IMR-90 (cell line): ENCODE measurements around the gene CFAP299. TPM values are rescaled to one million over a fixed set of nuclear protein-coding genes. Genes with fewer than 3 reads are reported as not detected.

Experiments used
- ATAC-seq: fragments of 200-7000 bp; cut with Tn5 transposase; 2 replicates; pipeline ENCODE4 v1.9.1; 2020; ENCODE audit warnings: low read depth, mild to moderate bottlenecking, moderate library complexity
- BruUV-seq: library from RNA; stranded (reverse); fragments of 400-500 nt; replicated peaks from 2 replicates; lab custom pipeline; 2021; lab: Mats Ljungman, UMichigan
- CTCF ChIA-PET: fragments of 300-600 bp; formaldehyde crosslinking; extraction: SDS; loops from one replicate; lab custom pipeline; 2021; ENCODE audit warnings: antibody characterized with exemption; lab: Yijun Ruan, JAX
- POLR2A ChIA-PET: fragments of 300-600 bp; sonication (Branson Sonifier 250); formaldehyde crosslinking; loops from one replicate; lab custom pipeline; 2022; ENCODE audit warnings: antibody characterized with exemption; ENCODE audit not compliant: unreplicated experiment; lab: Charles Lee
- DNase-seq: peaks from one replicate; pipeline ENCODE4 v3.0.0; 2013
- H2AFZ ChIP-seq: replicated peaks from 2 replicates; pipeline ENCODE3; 2013; ENCODE audit warnings: low read length, mild to moderate bottlenecking; ENCODE audit not compliant: poor library complexity
- H2AK5ac ChIP-seq: 2 replicates; pipeline ENCODE4 v1.6.1; 2013; ENCODE audit warnings: low read depth, low read length, inconsistent platforms
- H2AK9ac ChIP-seq: replicated peaks from 2 replicates; pipeline ENCODE3; 2013; ENCODE audit warnings: mild to moderate bottlenecking, low read depth, low read length, moderate library complexity; ENCODE audit not compliant: poor library complexity
- H2BK120ac ChIP-seq: 2 replicates; pipeline ENCODE4 v1.6.1; 2013; ENCODE audit warnings: low read depth, low read length, inconsistent platforms
- H2BK15ac ChIP-seq: 3 replicates; pipeline ENCODE4 v1.6.1; 2013; ENCODE audit warnings: low read depth, low read length, inconsistent platforms
- H2BK20ac ChIP-seq: 2 replicates; pipeline ENCODE4 v1.6.1; 2013; ENCODE audit warnings: low read depth, mild to moderate bottlenecking, inconsistent platforms, low read length, moderate library complexity
- H2BK5ac ChIP-seq: 2 replicates; pipeline ENCODE4 v1.6.1; 2013; ENCODE audit warnings: mild to moderate bottlenecking, low read depth, low read length, inconsistent platforms; ENCODE audit not compliant: poor library complexity, severe bottlenecking
- H3K14ac ChIP-seq: replicated peaks from 2 replicates; pipeline ENCODE4 v1.6.1; 2013; ENCODE audit warnings: low read depth, low read length, inconsistent platforms
- H3K18ac ChIP-seq: 2 replicates; pipeline ENCODE4 v1.6.1; 2013; ENCODE audit warnings: low read depth, low read length, control low read depth
- H3K23ac ChIP-seq: 2 replicates; pipeline ENCODE4 v1.6.1; 2013; ENCODE audit warnings: low read depth, low read length, inconsistent platforms
- H3K27ac ChIP-seq: 2 replicates; pipeline ENCODE4 v1.5.1; 2013; ENCODE audit warnings: mild to moderate bottlenecking, control low read depth, low read length; ENCODE audit not compliant: insufficient read depth
- H3K27me3 ChIP-seq: 2 replicates; pipeline ENCODE4 v1.6.1; 2013; ENCODE audit warnings: low read length; ENCODE audit not compliant: control insufficient read depth, insufficient read depth
- H3K36me3 ChIP-seq: 2 replicates; pipeline ENCODE4 v1.6.1; 2013; ENCODE audit warnings: low read length, mixed read lengths; ENCODE audit not compliant: control insufficient read depth, insufficient read depth
- H3K4ac ChIP-seq: 2 replicates; pipeline ENCODE4 v1.6.1; 2013; ENCODE audit warnings: low read depth, low read length, inconsistent platforms
- H3K4me1 ChIP-seq: 2 replicates; pipeline ENCODE4 v1.6.1; 2013; ENCODE audit warnings: low read length, mixed read lengths; ENCODE audit not compliant: control insufficient read depth, insufficient read depth
- H3K4me2 ChIP-seq: 2 replicates; pipeline ENCODE4 v1.6.1; 2013; ENCODE audit warnings: low read depth, mild to moderate bottlenecking, control low read depth, low read length, moderate library complexity
- H3K4me3 ChIP-seq: 2 replicates; pipeline ENCODE4 v1.5.1; 2013; ENCODE audit warnings: low read depth, mild to moderate bottlenecking, control low read depth, low read length, moderate library complexity; ENCODE audit not compliant: insufficient read depth
- H3K56ac ChIP-seq: 2 replicates; pipeline ENCODE4 v1.6.1; 2013; ENCODE audit warnings: low read length, inconsistent platforms; ENCODE audit not compliant: insufficient read depth; ENCODE audit errors: extremely low read depth
- H3K79me1 ChIP-seq, 2 experiments: 2 replicates each; pipeline ENCODE4 v1.6.1; 2013; ENCODE audit warnings: low read length in 2 of 2, inconsistent platforms in 1 of 2, low read depth in 1 of 2
- H3K9ac ChIP-seq: 2 replicates; pipeline ENCODE4 v1.6.1; 2013; ENCODE audit warnings: low read depth, low read length, control low read depth
- H3K9me1 ChIP-seq: 2 replicates; pipeline ENCODE4 v1.6.1; 2013; ENCODE audit warnings: low read length, inconsistent platforms; ENCODE audit not compliant: insufficient read depth
- H3K9me3 ChIP-seq: 2 replicates; pipeline ENCODE4 v1.6.1; 2013; ENCODE audit warnings: low read length; ENCODE audit not compliant: control insufficient read depth, insufficient read depth
- H4K20me1 ChIP-seq: 2 replicates; pipeline ENCODE4 v1.6.1; 2013; ENCODE audit warnings: low read length, inconsistent platforms; ENCODE audit not compliant: insufficient read depth
- H4K5ac ChIP-seq: 2 replicates; pipeline ENCODE4 v1.6.1; 2013; ENCODE audit warnings: mild to moderate bottlenecking, low read depth, low read length, control low read depth
- H4K8ac ChIP-seq, 2 experiments: 2 replicates each; pipeline ENCODE4 v1.6.1; 2013; ENCODE audit warnings: low read depth in 2 of 2, low read length in 2 of 2, control low read depth in 1 of 2, inconsistent platforms in 1 of 2
- H4K91ac ChIP-seq: 2 replicates; pipeline ENCODE4 v1.6.1; 2013; ENCODE audit warnings: low read depth, low read length, inconsistent platforms; ENCODE audit not compliant: insufficient read depth
- CEBPB ChIP-seq: IDR thresholded peaks from 2 replicates; pipeline ENCODE4 v1.6.1; 2012; ENCODE audit warnings: low read depth, low read length, improper control_type of control experiment
- CHD1 ChIP-seq: IDR thresholded peaks from 2 replicates; pipeline ENCODE4 v1.6.1; 2012; ENCODE audit warnings: low read depth, low read length, improper control_type of control experiment
- MAZ ChIP-seq: IDR thresholded peaks from 2 replicates; pipeline ENCODE4 v1.6.1; 2012; ENCODE audit warnings: low read depth, mild to moderate bottlenecking, low read length, improper control_type of control experiment, moderate library complexity, borderline replicate concordance
- MXI1 ChIP-seq: IDR thresholded peaks from 2 replicates; pipeline ENCODE4 v1.6.1; 2012; ENCODE audit warnings: low read depth, mild to moderate bottlenecking, low read length, moderate library complexity, borderline replicate concordance
- RAD21 ChIP-seq: IDR thresholded peaks from 2 replicates; pipeline ENCODE4 v1.6.1; 2012; ENCODE audit warnings: low read length, improper control_type of control experiment
- RCOR1 ChIP-seq: IDR thresholded peaks from 2 replicates; pipeline ENCODE4 v1.6.1; 2012; ENCODE audit warnings: mild to moderate bottlenecking, low read length, improper control_type of control experiment; ENCODE audit not compliant: insufficient replicate concordance
- SMC3 ChIP-seq: fragments of 150-350 bp; IDR thresholded peaks from 2 replicates; pipeline ENCODE4 v1.6.1; 2016; ENCODE audit warnings: low read depth, mild to moderate bottlenecking, antibody characterized with exemption, low read length, moderate library complexity
- WGBS, 2 experiments: methylation state at CpG; one replicate each; pipeline versions ENCODE4 v1.1.5 to v1.1.7; 2013; ENCODE audit warnings: missing lambda C conversion rate in 2 of 2; ENCODE audit not compliant: insufficient read length in 1 of 2; ENCODE audit errors: extremely low coverage in 2 of 2; 5-methylcytosine and 5-hydroxymethylcytosine counted together
- dilution Hi-C: fragments of 300-500 bp; cut with HindIII; formaldehyde crosslinking; loops from one replicate; pipeline ENCODE4 v1.14.3; 2018; ENCODE audit warnings: low sequenced_read_pairs; ENCODE audit not compliant: unreplicated experiment
- in situ Hi-C: fragments of 300-500 bp; cut with MboI; formaldehyde crosslinking; loops from 3 replicates; pipeline ENCODE4 v1.14.3; 2019; ENCODE audit warnings: low sequenced_read_pairs, inconsistent platforms, mixed read lengths
- intact Hi-C: fragments of 100-400 bp; cut with micrococcal nuclease; formaldehyde crosslinking; loops from 2 replicates; pipeline ENCODE4 v1.10.0; 2022
- polyA plus RNA-seq, 3 experiments: library from polyadenylated mRNA; depleted of rRNA; stranded (reverse); fragments of >200 nt; gene quantifications; 2 replicates each; pipeline ENCODE4 v1.2.3, GENCODE V29; 2012; ENCODE audit warnings: low replicate concordance in 1 of 3
- total RNA-seq: library from RNA; depleted of rRNA; stranded (reverse); fragments of >200 nt; gene quantifications from 2 replicates; pipeline ENCODE4 v1.2.3, GENCODE V29; 2012
- TF ChIP-seq, protein P1 (sequence below): conservative IDR thresholded peaks from 2 replicates; pipeline ENCODE4 v1.5.1; 2012; ENCODE audit warnings: mild to moderate bottlenecking, low read depth, low read length, improper control_type of control experiment
- TF ChIP-seq, protein P2 (sequence below): fragments of 150-350 bp; IDR thresholded peaks from 2 replicates; pipeline ENCODE4 v1.6.1; 2016; ENCODE audit warnings: low read depth, mild to moderate bottlenecking, low read length, moderate library complexity, borderline replicate concordance
- TF ChIP-seq, protein P3 (sequence below): fragments of 150-350 bp; IDR thresholded peaks from 2 replicates; pipeline ENCODE4 v1.6.1; 2017; ENCODE audit warnings: mild to moderate bottlenecking, antibody characterized with exemption, low read length, low read depth

CFAP299 gene
- total and polyA plus RNA-seq, 2 of the 4 experiments (the other 2 are of a cell fraction) = 1.0 to 1.1 TPM

DNA sequence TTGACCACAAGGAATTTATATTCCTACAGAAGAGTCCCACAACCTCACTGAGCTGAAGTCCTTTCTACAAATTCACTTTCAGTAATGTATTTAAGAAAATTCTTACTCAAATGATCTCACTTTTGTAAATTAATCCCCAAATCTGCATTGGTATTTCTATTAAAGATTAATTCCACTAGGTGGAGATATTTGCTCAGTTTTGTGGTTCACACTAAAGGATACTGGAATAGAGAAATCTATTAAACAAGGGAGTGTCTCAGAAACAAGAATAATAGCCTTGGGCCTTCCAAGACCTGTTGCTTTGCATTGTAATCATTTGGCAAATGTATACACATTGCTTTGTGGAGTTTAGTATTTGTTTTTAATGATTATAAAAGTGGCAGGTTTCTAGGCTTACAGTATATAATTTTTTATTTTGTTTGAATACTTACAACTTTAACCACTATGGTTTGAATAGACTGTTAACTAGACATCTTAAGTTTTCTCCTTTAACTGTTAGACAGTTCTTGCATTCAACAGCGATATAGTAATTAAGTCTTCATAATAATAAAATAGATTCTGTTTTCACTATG lies 25.9 kb downstream of the CFAP299 start (continued):
- no peak for TF ChIP-seq MXI1

DNA sequence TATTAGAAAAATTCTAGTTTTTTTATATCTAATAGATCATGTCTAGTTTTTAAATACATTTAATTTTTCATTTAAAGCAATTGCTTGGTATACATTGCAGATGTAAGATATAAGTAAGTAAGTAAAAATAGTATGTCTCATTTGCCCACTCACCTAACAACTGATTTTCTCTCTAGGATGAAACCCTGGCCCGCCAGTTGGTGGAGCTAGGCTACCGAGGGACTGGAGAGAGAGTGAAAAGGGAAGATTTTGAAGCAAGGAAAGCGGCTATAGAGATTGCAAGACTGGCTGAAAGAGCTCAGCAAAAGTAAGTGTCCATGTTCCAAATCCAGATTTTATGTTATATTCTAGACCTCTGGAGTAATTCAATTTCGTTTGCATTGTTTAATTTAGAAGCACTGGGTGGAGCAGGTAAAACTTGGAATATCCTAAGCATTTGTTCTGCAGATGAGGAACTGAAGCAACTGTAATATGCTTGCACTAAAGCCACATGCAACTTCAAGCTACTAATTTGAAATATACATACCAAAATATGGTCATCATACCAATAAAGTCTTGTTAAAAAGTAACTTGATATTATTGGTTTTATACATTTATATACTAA lies 27.1 kb downstream of the CFAP299 start:
- H3K4me2 ChIP-seq = no peak overlapping the region
- no peak overlapping the region for H3K9ac ChIP-seq
- H4K8ac ChIP-seq = no peak overlapping the region
- H3K9me3 ChIP-seq = no peaks in the 10 kb centered on the region
- ChIA-PET CTCF (interaction anchor here (0.6 to 2.2 kb wide), 15 partner anchors 263 to 1034 kb away, joined by 3 to 25 read pairs (median 4); partner anchors contain the start of gene BMP3), POLR2A (no interaction called here)
- no peak overlapping the region for H3K14ac ChIP-seq
- no peak overlapping the region for H2BK20ac ChIP-seq
- H3K23ac ChIP-seq = no peak overlapping the region
- H4K20me1 ChIP-seq = no peaks in the 10 kb centered on the region
- H2AK5ac ChIP-seq = no peak overlapping the region
- ATAC-seq = peak; percentile 72
- no peaks in the 10 kb centered on the region for H3K79me1 ChIP-seq
- no peak overlapping the region for H3K27ac ChIP-seq
- H2AK9ac ChIP-seq = no peak overlapping the region
- no peaks in the 10 kb centered on the region for H3K36me3 ChIP-seq
- H3K9me1 ChIP-seq = no peaks in the 10 kb centered on the region
- no CpG with 5 or more reads among the region's 4 CpGs for WGBS, 2 experiments
- DNase-seq = peak; percentile 51
- no peak overlapping the region for H3K56ac ChIP-seq
- H3K27me3 ChIP-seq = no peaks in the 10 kb centered on the region
- H3K18ac ChIP-seq = no peak overlapping the region
- H4K5ac ChIP-seq = no peak overlapping the region
- no peak overlapping the region for H4K91ac ChIP-seq
- no peak overlapping the region for H2BK5ac ChIP-seq
- no peak overlapping the region for H2BK120ac ChIP-seq
- 0 out of 2 replicates have a peak, but pooled peaks cover 3% of the 10 kb centered on the region for H3K4me1 ChIP-seq
- H2AFZ ChIP-seq = no peak overlapping the region
- no peak overlapping the region for H3K4me3 ChIP-seq
- in situ Hi-C loops (loop anchor here (5.0 kb wide), 2 partner anchors 630 to 680 kb away; no protein-coding TSS in a partner anchor), intact Hi-C loops (loop anchor here (1.0 to 10.0 kb wide), 4 partner anchors 252 to 1410 kb away; no protein-coding TSS in a partner anchor), dilution Hi-C loops (loop anchor here (25.0 kb wide), 1 partner anchor 625 kb away; no protein-coding TSS in a partner anchor)
- no peak overlapping the region for H3K4ac ChIP-seq
- BruUV-seq = no TSS peak
- H2BK15ac ChIP-seq = no peak overlapping the region
- no peak for TF ChIP-seq MAZ
- TF ChIP-seq, protein P1, sequence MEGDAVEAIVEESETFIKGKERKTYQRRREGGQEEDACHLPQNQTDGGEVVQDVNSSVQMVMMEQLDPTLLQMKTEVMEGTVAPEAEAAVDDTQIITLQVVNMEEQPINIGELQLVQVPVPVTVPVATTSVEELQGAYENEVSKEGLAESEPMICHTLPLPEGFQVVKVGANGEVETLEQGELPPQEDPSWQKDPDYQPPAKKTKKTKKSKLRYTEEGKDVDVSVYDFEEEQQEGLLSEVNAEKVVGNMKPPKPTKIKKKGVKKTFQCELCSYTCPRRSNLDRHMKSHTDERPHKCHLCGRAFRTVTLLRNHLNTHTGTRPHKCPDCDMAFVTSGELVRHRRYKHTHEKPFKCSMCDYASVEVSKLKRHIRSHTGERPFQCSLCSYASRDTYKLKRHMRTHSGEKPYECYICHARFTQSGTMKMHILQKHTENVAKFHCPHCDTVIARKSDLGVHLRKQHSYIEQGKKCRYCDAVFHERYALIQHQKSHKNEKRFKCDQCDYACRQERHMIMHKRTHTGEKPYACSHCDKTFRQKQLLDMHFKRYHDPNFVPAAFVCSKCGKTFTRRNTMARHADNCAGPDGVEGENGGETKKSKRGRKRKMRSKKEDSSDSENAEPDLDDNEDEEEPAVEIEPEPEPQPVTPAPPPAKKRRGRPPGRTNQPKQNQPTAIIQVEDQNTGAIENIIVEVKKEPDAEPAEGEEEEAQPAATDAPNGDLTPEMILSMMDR = peak; percentile 75
- TF ChIP-seq, protein P2, sequence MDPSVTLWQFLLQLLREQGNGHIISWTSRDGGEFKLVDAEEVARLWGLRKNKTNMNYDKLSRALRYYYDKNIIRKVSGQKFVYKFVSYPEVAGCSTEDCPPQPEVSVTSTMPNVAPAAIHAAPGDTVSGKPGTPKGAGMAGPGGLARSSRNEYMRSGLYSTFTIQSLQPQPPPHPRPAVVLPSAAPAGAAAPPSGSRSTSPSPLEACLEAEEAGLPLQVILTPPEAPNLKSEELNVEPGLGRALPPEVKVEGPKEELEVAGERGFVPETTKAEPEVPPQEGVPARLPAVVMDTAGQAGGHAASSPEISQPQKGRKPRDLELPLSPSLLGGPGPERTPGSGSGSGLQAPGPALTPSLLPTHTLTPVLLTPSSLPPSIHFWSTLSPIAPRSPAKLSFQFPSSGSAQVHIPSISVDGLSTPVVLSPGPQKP = no peak
- TF ChIP-seq CHD1 = no peak
- peak; percentile 85 for TF ChIP-seq RAD21
- no peak for TF ChIP-seq CEBPB
- TF ChIP-seq MXI1 = no peak
- TF ChIP-seq, protein P3, sequence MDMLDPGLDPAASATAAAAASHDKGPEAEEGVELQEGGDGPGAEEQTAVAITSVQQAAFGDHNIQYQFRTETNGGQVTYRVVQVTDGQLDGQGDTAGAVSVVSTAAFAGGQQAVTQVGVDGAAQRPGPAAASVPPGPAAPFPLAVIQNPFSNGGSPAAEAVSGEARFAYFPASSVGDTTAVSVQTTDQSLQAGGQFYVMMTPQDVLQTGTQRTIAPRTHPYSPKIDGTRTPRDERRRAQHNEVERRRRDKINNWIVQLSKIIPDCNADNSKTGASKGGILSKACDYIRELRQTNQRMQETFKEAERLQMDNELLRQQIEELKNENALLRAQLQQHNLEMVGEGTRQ = no peak
- peak; percentile 65 for TF ChIP-seq SMC3
- TF ChIP-seq RCOR1 = no peak
